ENCODE measurements around the gene TPTE.
"Not testable (repeated sequence)": the region's sequence is repeated elsewhere in the genome, so short reads cannot be mapped to it uniquely, and the experiment has no call there.

The TPTE gene

GRCh38 chr21:10521091-10521598, at the start of gene TPTE:
TSS of gene TPTE (plus strand) at chr21:10521583. CDS start at chr21:10538724, 17,141 bp downstream.
- no peak for DNase-seq

DNA sequence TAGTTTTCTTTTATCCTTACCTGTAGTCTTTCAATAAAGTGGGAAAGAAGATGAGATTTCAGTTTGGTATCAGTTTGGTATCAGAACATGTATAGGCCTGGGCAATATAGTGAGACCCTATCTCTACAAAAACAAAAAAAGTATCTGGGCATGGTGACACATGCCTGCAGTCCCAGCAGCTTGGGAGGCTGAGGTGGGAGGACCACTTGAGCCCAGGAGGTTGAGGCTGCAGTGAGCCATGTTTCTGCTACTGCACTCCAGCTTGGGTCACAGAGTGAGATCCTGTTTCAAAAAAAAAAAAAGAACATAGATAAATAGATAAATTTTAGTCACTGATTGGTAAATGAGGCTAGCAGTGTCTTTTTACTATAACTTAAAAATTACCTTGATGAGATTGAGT, 49.4 kb upstream of the TPTE start:
- DNase-seq: not testable (repeated sequence)

GRCh38 chr21:10477794-10478193, 43.6 kb upstream of the TPTE start:
- DNase-seq: not testable (repeated sequence)

DNA sequence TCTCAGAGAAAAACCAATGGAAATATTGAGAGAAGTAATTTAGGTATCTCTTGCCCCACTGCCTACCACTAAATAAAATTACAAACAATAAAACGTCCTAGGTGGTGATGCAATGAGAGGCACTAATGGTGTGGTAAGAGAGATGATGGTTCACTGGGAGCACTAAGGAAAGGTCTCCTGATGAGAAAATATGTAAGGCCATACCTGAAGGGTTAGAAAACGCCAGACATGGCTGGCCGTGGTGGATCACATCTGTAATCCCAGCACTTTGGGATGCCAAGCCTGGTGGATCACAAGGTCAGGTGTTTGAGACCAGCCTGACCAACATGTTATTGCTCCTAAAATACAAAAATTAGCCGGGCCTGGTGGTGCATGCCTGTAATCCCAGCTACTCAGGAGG, 41.5 kb upstream of the TPTE start:
- DNase-seq: not testable (repeated sequence)

GRCh38 chr21:10484864-10485263, 36.5 kb upstream of the TPTE start:
- not testable (repeated sequence) for DNase-seq

GRCh38 chr21:10490453-10490852, 30.9 kb upstream of the TPTE start:
- DNase-seq: not testable (repeated sequence)

- DNase-seq: no peak
These were observed 10.3 kb upstream of the TPTE start for GRCh38 chr21:10511116-10511515.

GRCh38 chr21:10516889-10517288, 4.5 kb upstream of the TPTE start:
- not testable (repeated sequence) for DNase-seq

DNA sequence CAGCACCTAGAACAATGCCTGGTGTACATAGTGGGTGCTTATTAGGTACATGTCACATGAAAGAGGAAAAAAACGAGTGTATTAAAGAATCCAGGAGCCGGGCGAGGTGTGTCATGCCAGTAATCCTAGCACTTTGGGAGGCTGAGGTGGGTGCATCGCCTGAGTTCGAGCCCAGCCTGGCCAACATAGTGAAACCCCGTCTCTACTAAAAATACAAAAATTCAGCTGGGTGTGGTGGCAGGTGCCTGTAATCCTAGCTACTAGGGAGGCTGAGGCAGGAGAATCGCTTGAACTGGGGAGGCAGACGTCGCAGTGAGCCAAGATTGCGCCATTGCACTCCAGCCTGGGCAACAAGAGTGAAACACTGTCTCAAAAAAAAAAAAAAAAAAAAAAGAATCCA, 3.5 kb upstream of the TPTE start:
- DNase-seq: not testable (repeated sequence)

DNA sequence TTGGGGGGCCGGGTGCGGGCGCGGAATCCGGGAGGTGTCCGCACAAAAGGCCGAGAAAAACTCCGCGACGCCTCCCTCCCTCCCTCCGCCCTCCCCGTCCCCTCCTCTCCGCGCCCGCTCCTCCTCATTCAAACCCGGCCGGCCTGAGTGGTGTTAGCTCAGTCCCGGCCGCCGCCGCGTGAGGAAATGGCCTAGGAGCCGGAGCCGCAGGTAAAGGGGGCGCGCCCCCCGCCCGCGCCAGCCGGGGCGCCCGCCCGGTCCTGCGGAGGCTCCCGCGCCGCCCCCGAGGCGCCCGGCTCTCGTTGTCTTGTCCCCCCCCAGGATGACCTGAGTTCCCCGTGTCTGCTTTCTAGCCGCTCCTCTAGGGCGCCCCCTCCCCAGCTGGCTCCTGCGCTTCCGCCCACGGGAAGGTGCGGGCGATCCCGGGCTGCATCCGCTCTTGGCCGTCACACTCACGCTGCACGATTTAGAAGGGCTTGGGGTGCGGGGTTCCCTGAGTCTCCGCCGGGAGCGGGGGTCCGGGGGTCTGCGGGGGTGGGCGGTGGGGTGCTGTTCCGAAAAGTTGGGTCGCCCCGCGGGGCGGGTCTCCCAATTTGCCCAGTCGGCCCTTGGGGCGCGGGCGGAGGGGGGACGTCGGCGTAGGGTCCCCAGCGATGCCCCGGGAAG, 585 bp downstream of the TPTE start:
- DNase-seq: not testable (repeated sequence)

GRCh38 chr21:10539956-10540355, 18.6 kb downstream of the TPTE start:
- DNase-seq: no peak

DNA sequence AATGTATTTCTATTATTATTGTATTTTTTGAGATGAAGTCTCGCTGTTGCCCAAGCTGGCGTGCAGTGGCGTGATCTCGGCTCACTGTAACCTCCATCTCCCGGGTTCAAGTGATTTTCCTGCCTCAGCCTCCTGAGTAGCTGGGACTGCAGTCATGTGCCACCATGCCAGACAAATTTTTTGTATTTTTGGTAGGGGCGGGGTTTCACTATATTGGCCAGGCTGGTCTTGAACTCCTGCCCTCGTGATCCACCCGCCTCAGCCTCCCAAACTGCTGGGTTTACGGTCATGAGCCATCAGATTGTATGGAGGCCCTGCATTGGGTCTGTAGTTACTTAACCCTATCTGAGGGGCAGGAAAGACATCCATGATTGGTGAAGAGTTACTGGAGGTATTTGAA, 23.0 kb downstream of the TPTE start:
- DNase-seq: not testable (repeated sequence)

- DNase-seq: not testable (repeated sequence)
These were observed 26.5 kb downstream of the TPTE start for GRCh38 chr21:10547868-10548267.

GRCh38 chr21:10548331-10548954, 27.1 kb downstream of the TPTE start:
- not testable (repeated sequence) for DNase-seq

DNA sequence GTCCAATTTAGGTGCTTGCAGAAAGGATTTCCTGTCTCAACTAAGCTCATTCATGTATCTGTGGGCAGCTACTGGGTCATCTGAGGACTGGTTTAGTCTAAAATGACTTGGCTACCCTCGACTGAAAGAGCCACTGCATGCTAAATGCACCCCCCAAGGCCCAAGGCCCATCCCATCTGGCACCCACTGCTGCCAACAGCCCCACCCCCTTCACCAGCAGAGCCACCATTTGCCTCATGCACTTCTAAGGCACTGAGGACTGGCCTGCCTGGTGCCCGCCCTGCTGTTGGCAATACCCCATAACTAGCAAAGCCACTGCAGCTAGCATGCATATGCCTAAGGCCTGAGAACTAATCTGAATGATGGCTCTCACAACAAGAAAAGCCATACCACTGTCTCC, 49.4 kb downstream of the TPTE start:
- not testable (repeated sequence) for DNase-seq

DNA sequence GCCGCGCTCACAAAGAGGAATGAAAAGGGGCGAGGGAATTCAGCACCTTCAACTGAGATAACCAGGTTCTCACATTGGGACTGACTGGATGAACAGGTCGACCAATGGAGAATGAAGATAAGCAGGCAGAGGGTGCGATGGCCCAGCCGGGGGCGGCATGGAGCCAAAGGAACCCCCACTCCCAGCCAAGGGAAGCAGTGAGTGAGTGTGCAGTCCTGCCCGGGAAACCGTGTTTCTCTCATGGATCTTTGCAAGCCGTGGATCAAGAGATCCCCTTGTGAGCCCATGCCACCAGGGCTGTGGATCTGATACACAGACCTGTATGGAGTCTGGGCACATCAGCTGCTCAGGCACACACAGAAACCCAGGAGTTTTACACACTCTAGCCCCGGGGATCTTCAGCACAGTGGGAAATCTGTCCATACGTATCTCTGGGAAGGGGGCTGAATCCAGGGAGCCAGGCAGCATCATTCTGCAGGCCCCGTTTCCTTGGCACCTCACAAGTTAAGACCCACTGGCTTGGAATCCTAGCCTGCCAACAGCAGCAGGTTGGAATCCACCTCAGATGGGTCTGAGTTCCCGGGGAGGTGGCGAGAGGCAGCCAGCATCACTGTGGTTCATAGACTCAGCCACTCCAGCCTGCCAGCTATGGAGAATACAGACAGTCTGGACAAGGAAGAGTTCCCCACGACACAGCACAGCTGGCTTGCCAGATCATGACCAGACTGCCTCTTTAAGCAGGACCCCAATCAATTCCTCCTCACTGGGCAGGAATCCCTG, 53.3 kb downstream of the TPTE start:
- not testable (repeated sequence) for DNase-seq

DNA sequence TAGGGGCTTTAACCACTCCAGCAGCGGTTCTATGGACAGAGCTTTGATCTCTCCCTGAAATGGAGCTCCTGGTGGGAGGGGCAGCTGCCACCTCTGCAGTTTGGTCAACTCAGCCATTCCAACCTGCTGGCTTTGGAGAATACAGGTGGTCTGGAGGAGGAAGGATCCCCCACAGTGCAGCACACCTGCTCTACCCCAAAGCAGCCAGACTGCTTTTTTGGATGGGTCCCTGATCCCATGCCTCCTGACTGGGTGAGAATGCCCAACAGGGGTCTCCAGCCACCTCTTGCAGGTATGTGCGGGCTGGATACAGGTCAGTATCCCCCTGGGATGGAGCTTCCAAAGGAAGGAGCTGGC, 53.9 kb downstream of the TPTE start:
- no peak for DNase-seq

- DNase-seq: not testable (repeated sequence)
These were observed 57.5 kb downstream of the TPTE start for GRCh38 chr21:10578910-10579309.

GRCh38 chr21:10589115-10589514, 67.7 kb downstream of the TPTE start:
- DNase-seq: not testable (repeated sequence)

DNA sequence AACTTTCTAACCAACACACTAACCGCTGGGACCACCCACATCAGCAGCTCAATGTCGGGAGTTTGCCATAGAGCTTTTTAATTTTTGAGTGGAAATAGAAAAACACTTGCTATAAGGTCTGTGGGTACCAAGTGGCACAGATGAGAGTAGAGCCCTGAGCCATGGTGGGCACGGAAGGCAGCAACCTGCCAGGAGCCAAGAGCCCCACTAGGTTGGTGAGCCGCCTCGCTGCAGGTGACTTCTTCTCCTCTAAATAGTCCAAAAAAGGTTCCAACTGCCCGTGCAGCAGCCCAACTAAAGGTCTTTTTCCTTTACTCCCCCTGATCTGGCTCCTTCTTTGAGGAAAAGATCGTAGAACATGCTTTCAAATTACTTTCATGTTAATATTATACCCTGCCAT, 85.7 kb downstream of the TPTE start:
- DNase-seq: not testable (repeated sequence)

DNA sequence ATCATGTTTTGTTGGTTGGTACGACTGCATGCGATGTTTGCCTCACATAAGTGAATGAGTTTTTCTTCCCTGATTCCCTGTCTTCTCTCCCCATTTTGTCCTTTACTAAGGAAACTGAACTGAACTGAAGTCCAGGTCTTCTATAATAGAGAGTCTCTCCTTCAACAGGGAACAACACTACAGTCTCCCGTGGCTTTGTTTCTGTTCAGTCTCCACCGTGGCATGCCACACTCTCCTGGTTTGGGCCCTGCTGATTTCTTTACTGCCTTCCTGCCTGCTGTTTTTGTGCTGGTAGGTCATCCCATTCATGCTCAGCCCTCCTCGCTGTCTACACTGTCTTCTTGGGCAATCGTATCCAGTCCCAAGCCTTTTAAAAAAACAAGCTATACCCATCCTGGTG, 92.9 kb downstream of the TPTE start:
- not testable (repeated sequence) for DNase-seq

DNA sequence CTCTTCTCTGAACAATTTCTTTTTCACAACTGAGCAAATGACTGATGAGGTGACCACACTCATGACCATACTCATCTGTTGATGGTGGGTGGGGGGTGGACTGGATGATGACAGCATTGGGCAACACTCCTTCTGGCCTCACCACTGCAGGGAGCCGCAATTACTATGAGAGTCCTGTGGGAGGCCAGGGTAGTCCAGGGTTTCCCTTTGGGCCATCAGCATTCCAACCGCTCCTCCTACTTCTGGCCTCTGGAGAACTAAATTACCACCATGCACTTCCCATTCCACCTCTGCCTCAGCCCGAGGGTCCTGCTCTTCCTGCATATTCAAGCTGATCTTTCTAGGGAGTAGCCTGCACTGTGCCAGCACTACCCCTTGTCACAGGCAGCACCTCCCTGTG, 94.7 kb downstream of the TPTE start:
- not testable (repeated sequence) for DNase-seq

GRCh38 chr21:10616535-10616934, 95.2 kb downstream of the TPTE start:
- DNase-seq: no peak
